GM12878 (cell line): ENCODE results near the gene SLC38A3. TPM values are rescaled to one million over a fixed set of nuclear protein-coding genes. Genes with fewer than 3 reads are reported as not detected.

Experiments used
- ATAC-seq: fragments of 200-7000 bp; cut with Tn5 transposase; 3 replicates; pipeline ENCODE4 v1.9.1; 2020; ENCODE audit warnings: mild to moderate bottlenecking, moderate library complexity
- BruUV-seq: library from RNA; stranded (reverse); fragments of 400-500 nt; replicated peaks from 2 replicates; lab custom pipeline; 2021; lab: Mats Ljungman, UMichigan
- CTCF ChIA-PET: fragments of 300-600 bp; sonication (Branson Sonifier 250); formaldehyde crosslinking; extraction: SDS; loops from one replicate; lab custom pipeline; 2021; ENCODE audit warnings: inconsistent platforms; lab: Yijun Ruan, JAX
- POLR2A ChIA-PET: fragments of 350-600 bp; formaldehyde crosslinking; extraction: SDS; loops from one replicate; lab custom pipeline; 2021; ENCODE audit warnings: inconsistent platforms; lab: Charles Lee
- RAD21 ChIA-PET: fragments of 300-600 bp; sonication (Branson Sonifier 250); formaldehyde crosslinking; loops from one replicate; lab custom pipeline; 2023; ENCODE audit warnings: antibody characterized with exemption; ENCODE audit not compliant: unreplicated experiment; lab: Charles Lee
- SMC1A ChIA-PET: fragments of 300-600 bp; sonication (Branson Sonifier 250); formaldehyde crosslinking; loops from one replicate; lab custom pipeline; 2023; ENCODE audit not compliant: unreplicated experiment, uncharacterized antibody; lab: Charles Lee
- DNase-seq: peaks from one replicate; pipeline ENCODE4 v3.0.0-alpha.2; 2011; ENCODE audit warnings: low read depth, low spot score
- FAIRE-seq: peaks from 3 replicates; lab custom pipeline; 2011; peaks lifted over from hg19 to GRCh38; lab: Jason Lieb, UNC
- H2AFZ ChIP-seq: 2 replicates; pipeline ENCODE4 v1.6.0; 2011; ENCODE audit warnings: low read depth, low read length, control low read depth; ENCODE audit not compliant: control insufficient read depth
- H3K27ac ChIP-seq: 2 replicates; pipeline ENCODE4 v1.5.1; 2011; ENCODE audit warnings: control low read depth; ENCODE audit not compliant: control insufficient read depth, insufficient read depth
- H3K27me3 ChIP-seq, 2 experiments: replicated peaks in 1 of 2; 2 replicates each; pipeline versions ENCODE4 v1.6.0 to v1.6.1; 2011; ENCODE audit warnings: low read length in 1 of 2; ENCODE audit not compliant: control insufficient read depth in 2 of 2, insufficient read depth in 2 of 2
- H3K36me3 ChIP-seq, 2 experiments: 2 replicates each; pipeline ENCODE4 v1.5.1; 2011; ENCODE audit warnings: low read length in 1 of 2; ENCODE audit not compliant: control insufficient read depth in 2 of 2, insufficient read depth in 2 of 2
- H3K4me1 ChIP-seq: 2 replicates; pipeline ENCODE4 v1.6.1; 2011; ENCODE audit warnings: mild to moderate bottlenecking, low read length, moderate library complexity, mixed read lengths; ENCODE audit not compliant: control insufficient read depth, insufficient read depth
- H3K4me2 ChIP-seq: 2 replicates; pipeline ENCODE4 v1.6.0; 2011; ENCODE audit warnings: control low read depth; ENCODE audit not compliant: control insufficient read depth, insufficient read depth
- H3K4me3 ChIP-seq: fragments of 200-600 bp; sonication (generic); 2 replicates; pipeline ENCODE4 v1.5.1; 2016
- H3K79me2 ChIP-seq: 2 replicates; pipeline ENCODE4 v1.6.0; 2011; ENCODE audit warnings: low read length; ENCODE audit not compliant: control insufficient read depth, insufficient read depth
- H3K9ac ChIP-seq: 2 replicates; pipeline ENCODE4 v1.8.0; 2011; ENCODE audit warnings: low read length, control low read depth, mixed read lengths; ENCODE audit not compliant: control insufficient read depth, insufficient read depth
- H3K9me3 ChIP-seq: replicated peaks from 3 replicates; pipeline ENCODE4 v1.5.1; 2011; ENCODE audit warnings: mild to moderate bottlenecking, low read length; ENCODE audit not compliant: control insufficient read depth, insufficient read depth
- H4K20me1 ChIP-seq: 2 replicates; pipeline ENCODE4 v1.6.0; 2011; ENCODE audit not compliant: control insufficient read depth, insufficient read depth
- BHLHE40 ChIP-seq, 2 experiments: fragments of 450-650 bp in 1 of 2; IDR thresholded peaks; 2 replicates each; pipeline ENCODE4 v1.6.1; 2011 to 2017; ENCODE audit warnings: low read depth in 2 of 2, borderline replicate concordance in 1 of 2, improper control_type of control experiment in 1 of 2, low read length in 1 of 2, mild to moderate bottlenecking in 1 of 2
- CHD4 ChIP-seq: fragments of 200-600 bp; sonication (generic); IDR thresholded peaks from 2 replicates; pipeline ENCODE4 v1.6.1; 2016; ENCODE audit warnings: mild to moderate bottlenecking
- E4F1 ChIP-seq: fragments of 450-650 bp; IDR thresholded peaks from 2 replicates; pipeline ENCODE4 v1.6.1; 2018; ENCODE audit warnings: borderline replicate concordance, mild to moderate bottlenecking; ENCODE audit not compliant: partially characterized antibody
- EZH2 ChIP-seq: IDR thresholded peaks from 2 replicates; pipeline ENCODE4 v1.6.1; 2012; ENCODE audit warnings: low read depth, mild to moderate bottlenecking, control low read depth, inconsistent platforms, low read length, borderline replicate concordance; ENCODE audit not compliant: control insufficient read depth
- MTA2 ChIP-seq: fragments of 450-650 bp; IDR thresholded peaks from 2 replicates; pipeline ENCODE4 v1.6.1; 2016; ENCODE audit warnings: low read depth, mild to moderate bottlenecking, moderate library complexity
- MYB ChIP-seq: fragments of 150-350 bp; IDR thresholded peaks from 2 replicates; pipeline ENCODE4 v1.6.1; 2014; ENCODE audit warnings: mild to moderate bottlenecking, low read depth, low read length, borderline replicate concordance
- NR2C1 ChIP-seq: fragments of 450-650 bp; IDR thresholded peaks from 2 replicates; pipeline ENCODE4 v1.6.1; 2017; ENCODE audit warnings: antibody characterized with exemption, mild to moderate bottlenecking, moderate library complexity
- NR2F1 ChIP-seq: fragments of 450-650 bp; conservative IDR thresholded peaks from 2 replicates; pipeline ENCODE4 v1.6.1; 2017; ENCODE audit warnings: mild to moderate bottlenecking
- POLR2A ChIP-seq: IDR thresholded peaks from 2 replicates; pipeline ENCODE4 v1.6.1; 2011; ENCODE audit warnings: low read depth, mild to moderate bottlenecking, low read length
- SIN3A ChIP-seq: IDR thresholded peaks from 2 replicates; pipeline ENCODE4 v1.6.1; 2012; ENCODE audit warnings: low read depth, low read length, improper control_type of control experiment
- SUPT20H ChIP-seq: IDR thresholded peaks from 2 replicates; pipeline ENCODE4 v1.6.1; 2011; ENCODE audit warnings: low read depth, mild to moderate bottlenecking, low read length, moderate library complexity, borderline replicate concordance; ENCODE audit not compliant: control insufficient read depth
- ZNF687 ChIP-seq: fragments of 450-650 bp; IDR thresholded peaks from 2 replicates; pipeline ENCODE4 v1.6.1; 2017; ENCODE audit warnings: mild to moderate bottlenecking, moderate library complexity
- WGBS: methylation state at CpG from one replicate; pipeline ENCODE4 v1.1.6; 2016; ENCODE audit warnings: low lambda C conversion rate; ENCODE audit not compliant: insufficient replicate concordance, insufficient coverage; ENCODE audit errors: missing lambda C conversion rate; 5-methylcytosine and 5-hydroxymethylcytosine counted together
- in situ Hi-C: fragments of 300-500 bp; cut with MboI; formaldehyde crosslinking; loops from 9 replicates; pipeline ENCODE4 v1.14.3; 2018; ENCODE audit warnings: mixed read lengths
- intact Hi-C: fragments of 100-400 bp; cut with micrococcal nuclease; formaldehyde crosslinking; loops from one replicate; pipeline ENCODE4 v1.14.2; 2022; ENCODE audit not compliant: unreplicated experiment
- polyA plus RNA-seq, 11 experiments: library from polyadenylated mRNA; depleted of rRNA in 4 of 11; unstranded in 6 of 11; stranded (reverse) in 5 of 11; fragments of >200 nt; fragmentation: Nextera tagmentation in 4 of 11; fragmentation: Illumina TruSeq in 1 of 11; extraction: Ambion mirVana in 4 of 11; extraction: Trizol in 1 of 11; gene quantifications; 1 replicate in 1 of 11; 2 replicates in 10 of 11; pipeline versions ENCODE4 v1.2.1 to v1.2.3, GENCODE V29; 2011 to 2016; ENCODE audit warnings: inconsistent platforms in 2 of 11, missing spikeins in 2 of 11, low read depth in 1 of 11
- total RNA-seq, 4 experiments: library from RNA; depleted of rRNA in 3 of 4; stranded (reverse); fragments of >200 nt in 3 of 4; fragmentation: Illumina TruSeq in 1 of 4; extraction: Trizol in 1 of 4; gene quantifications; 2 replicates each; pipeline versions ENCODE4 v1.2.1 to v1.2.3, GENCODE V29; 2013 to 2021
- TF ChIP-seq, protein P1 (sequence below): fragments of 450-650 bp; IDR thresholded peaks from 2 replicates; pipeline ENCODE4 v1.6.1; 2017; ENCODE audit warnings: antibody characterized with exemption, mild to moderate bottlenecking, moderate library complexity

The SLC38A3 gene
- total and polyA plus RNA-seq, 10 of the 15 experiments (the other 5 are each of a cell fraction or from before 2014, with no cell fraction given), result 0.14 TPM; not detected in 9

DNA sequence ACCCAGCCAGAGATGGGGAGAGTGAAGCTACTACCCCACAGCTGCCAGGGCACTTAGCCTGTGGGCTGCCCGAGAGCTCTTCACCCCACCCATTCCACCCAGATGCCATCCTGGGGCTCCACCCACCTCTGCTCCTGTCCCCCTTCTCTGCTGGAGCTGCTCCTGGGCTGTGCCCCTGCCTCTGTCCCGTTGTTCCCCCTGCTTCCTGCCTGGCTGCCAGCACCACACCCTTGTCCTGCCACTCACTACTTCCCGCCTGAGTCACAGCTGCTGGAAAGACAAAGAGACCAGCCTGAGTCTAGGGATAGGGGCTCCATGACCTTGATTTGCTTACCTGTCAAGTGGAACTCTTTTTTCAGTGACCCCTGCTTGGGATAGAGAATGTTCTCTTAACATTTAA lies 43.3 kb downstream of the SLC38A3 start (continued):
- TF ChIP-seq E4F1 (no peak), MTA2 (no peak)

DNA sequence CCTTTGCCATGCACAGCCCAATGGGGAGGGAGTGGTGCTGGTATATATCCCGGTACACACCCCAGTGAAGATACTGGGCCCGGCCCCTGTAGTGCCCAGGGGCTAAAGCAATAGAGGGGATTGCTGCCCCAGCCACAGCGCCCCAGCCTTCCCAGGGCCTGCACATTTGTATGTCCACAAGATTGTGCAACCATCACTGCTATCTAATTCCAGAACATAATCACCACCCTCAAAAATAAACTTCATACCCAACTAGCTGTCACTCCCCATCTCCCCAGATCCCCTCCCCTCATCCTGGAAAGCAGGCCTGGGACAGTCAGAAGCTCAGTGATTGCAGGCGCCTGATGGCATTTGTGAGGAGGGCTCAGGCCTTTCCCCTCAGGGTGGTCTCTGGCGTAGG lies 44.4 kb downstream of the SLC38A3 start:
- H3K4me1 ChIP-seq, result peaks cover 22% of the 10 kb centered on the region
- H3K36me3 ChIP-seq, result peaks cover 29 to 39% of the 10 kb centered on the region in 2 experiments
- H3K79me2 ChIP-seq, result peaks cover 57% of the 10 kb centered on the region
- 93% methylated on average over 5 of the region's 5 CpGs for WGBS
- H3K27me3 ChIP-seq, result no peaks in the 10 kb centered on the region
- ChIA-PET RAD21 (interaction anchor here (4.1 kb wide), 1 partner anchor 21 kb away, joined by 73 read pairs; no protein-coding TSS in a partner anchor), SMC1A (interaction anchor here (1.3 kb wide), 1 partner anchor 55 kb away, joined by 3 read pairs; no protein-coding TSS in a partner anchor), POLR2A (no interaction called here), CTCF (interaction anchor here (1.8 kb wide), 2 partner anchors 22 to 57 kb away, joined by 4 to 9 read pairs; partner anchors contain the start of gene GNAT1)
- H3K4me2 ChIP-seq, result no peak overlapping the region
- no peaks in the 10 kb centered on the region for H3K9me3 ChIP-seq
- H3K4me3 ChIP-seq, result no peak overlapping the region
- in situ Hi-C loops, result no loop called here
- H3K9ac ChIP-seq, result no peak overlapping the region
- no peak overlapping the region for H3K27ac ChIP-seq
- peaks cover 20% of the 10 kb centered on the region for H4K20me1 ChIP-seq
- H2AFZ ChIP-seq, result no peak overlapping the region
- intact Hi-C loops, result no loop called here
- ATAC-seq (no peak), FAIRE-seq (no peak), DNase-seq (no peak)
- no TSS peak for BruUV-seq
- TF ChIP-seq NR2F1 (no peak), MYB (no peak), POLR2A (no peak), SIN3A (no peak), BHLHE40 (IDR thresholded peaks at IDR 0.05; ENCODE audit: borderline replicate concordance in 1 of 2, low read depth in 2 of 2, low read length in 1 of 2) (no peak), SUPT20H (no peak), CHD4 (no peak), NR2C1 (no peak), EZH2 (no peak), ZNF687 (no peak)
- TF ChIP-seq, protein P1, sequence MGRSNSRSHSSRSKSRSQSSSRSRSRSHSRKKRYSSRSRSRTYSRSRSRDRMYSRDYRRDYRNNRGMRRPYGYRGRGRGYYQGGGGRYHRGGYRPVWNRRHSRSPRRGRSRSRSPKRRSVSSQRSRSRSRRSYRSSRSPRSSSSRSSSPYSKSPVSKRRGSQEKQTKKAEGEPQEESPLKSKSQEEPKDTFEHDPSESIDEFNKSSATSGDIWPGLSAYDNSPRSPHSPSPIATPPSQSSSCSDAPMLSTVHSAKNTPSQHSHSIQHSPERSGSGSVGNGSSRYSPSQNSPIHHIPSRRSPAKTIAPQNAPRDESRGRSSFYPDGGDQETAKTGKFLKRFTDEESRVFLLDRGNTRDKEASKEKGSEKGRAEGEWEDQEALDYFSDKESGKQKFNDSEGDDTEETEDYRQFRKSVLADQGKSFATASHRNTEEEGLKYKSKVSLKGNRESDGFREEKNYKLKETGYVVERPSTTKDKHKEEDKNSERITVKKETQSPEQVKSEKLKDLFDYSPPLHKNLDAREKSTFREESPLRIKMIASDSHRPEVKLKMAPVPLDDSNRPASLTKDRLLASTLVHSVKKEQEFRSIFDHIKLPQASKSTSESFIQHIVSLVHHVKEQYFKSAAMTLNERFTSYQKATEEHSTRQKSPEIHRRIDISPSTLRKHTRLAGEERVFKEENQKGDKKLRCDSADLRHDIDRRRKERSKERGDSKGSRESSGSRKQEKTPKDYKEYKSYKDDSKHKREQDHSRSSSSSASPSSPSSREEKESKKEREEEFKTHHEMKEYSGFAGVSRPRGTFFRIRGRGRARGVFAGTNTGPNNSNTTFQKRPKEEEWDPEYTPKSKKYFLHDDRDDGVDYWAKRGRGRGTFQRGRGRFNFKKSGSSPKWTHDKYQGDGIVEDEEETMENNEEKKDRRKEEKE, result no peak
